Osteocyte (in vitro differentiated cells): ENCODE results near the gene PSMB5. TPM values are rescaled to one million over a fixed set of nuclear protein-coding genes. Genes with fewer than 3 reads are reported as not detected.
A peak's percentile ranks its signal among the peaks of the same experiment; 100 is the strongest.

Experiments
- DNase-seq: peaks from one replicate; pipeline ENCODE4 v3.0.0; 2021; ENCODE audit warnings: mixed read lengths; ENCODE audit not compliant: unreplicated experiment; ENCODE audit errors: extremely low spot score
- H3K27ac Mint-ChIP-seq: one replicate; pipeline ENCODE4 v1.8.0; 2021; ENCODE audit warnings: mild to moderate bottlenecking, mixed read lengths; ENCODE audit not compliant: unreplicated experiment
- H3K27me3 Mint-ChIP-seq: one replicate; pipeline ENCODE4 v1.8.0; 2021; ENCODE audit warnings: mixed read lengths; ENCODE audit not compliant: unreplicated experiment
- H3K36me3 Mint-ChIP-seq: one replicate; pipeline ENCODE4 v1.8.0; 2021; ENCODE audit warnings: mixed read lengths; ENCODE audit not compliant: unreplicated experiment
- H3K4me1 Mint-ChIP-seq: one replicate; pipeline ENCODE4 v1.8.0; 2021; ENCODE audit warnings: mixed read lengths; ENCODE audit not compliant: unreplicated experiment
- H3K4me3 Mint-ChIP-seq: one replicate; pipeline ENCODE4 v1.8.0; 2021; ENCODE audit warnings: mild to moderate bottlenecking, moderate library complexity, mixed read lengths; ENCODE audit not compliant: unreplicated experiment
- H3K9me3 Mint-ChIP-seq: one replicate; pipeline ENCODE4 v1.8.0; 2021; ENCODE audit warnings: mixed read lengths; ENCODE audit not compliant: unreplicated experiment
- CTCF ChIP-seq: fragments of 200-600 bp; sonication (generic); IDR thresholded peaks from 2 replicates; pipeline ENCODE4 v1.5.0; 2021; ENCODE audit warnings: antibody characterized with exemption, mild to moderate bottlenecking, moderate library complexity
- long read RNA-seq: library from polyadenylated mRNA; unstranded; transcript quantifications from one replicate; pipeline ENCODE4 v2.0.0, GENCODE V29; 2021
- total RNA-seq: library from RNA; stranded (reverse); gene quantifications from 2 replicates; pipeline ENCODE4 v1.2.1, GENCODE V29; 2021

Gene PSMB5
- total RNA-seq = 144 and 147 TPM in 2 replicates
- long read RNA-seq, transcript PSMB5-205 (4 exons, 1,117 nt) = minor isoform, 18 of 425 reads
- long read RNA-seq, transcript PSMB5-202 (3 exons, 1,294 nt) = major isoform, 394 of 425 reads
- long read RNA-seq, partial matches to known transcripts = 1 of 425 reads
- long read RNA-seq, other reads (novel, unspliced or antisense) = 7 of 425 reads

GRCh38 chr14:23034498-23035302, at the start of gene PSMB5:
TSS of gene PSMB5 (minus strand) at chr14:23034900. CDS start at chr14:23034881, 19 bp downstream.
- H3K36me3 Mint-ChIP-seq = peaks cover 18% of the 10 kb centered on the region
- no peaks in the 10 kb centered on the region for H3K27me3 Mint-ChIP-seq
- peak within 1 kb of the TSS; percentile 97 for H3K27ac Mint-ChIP-seq
- no peak for TF ChIP-seq CTCF
- H3K9me3 Mint-ChIP-seq = no peaks in the 10 kb centered on the region
- peak within 1 kb of the TSS; percentile 93 for H3K4me3 Mint-ChIP-seq
- peak; percentile 94 for DNase-seq
- H3K4me1 Mint-ChIP-seq = peaks cover 25% of the 10 kb centered on the region

GRCh38 chr14:23080474-23080873, 45.8 kb upstream of the PSMB5 start:
- DNase-seq = no peak
- no peaks in the 10 kb centered on the region for H3K27me3 Mint-ChIP-seq
- no peak for TF ChIP-seq CTCF
- H3K9me3 Mint-ChIP-seq = no peaks in the 10 kb centered on the region
- peak overlapping the region; percentile 86 for H3K27ac Mint-ChIP-seq
- peaks cover 46% of the 10 kb centered on the region for H3K36me3 Mint-ChIP-seq
- no peak overlapping the region for H3K4me3 Mint-ChIP-seq
- H3K4me1 Mint-ChIP-seq = peaks cover 29% of the 10 kb centered on the region

GRCh38 chr14:23079716-23080115, 45.0 kb upstream of the PSMB5 start:
- no peaks in the 10 kb centered on the region for H3K9me3 Mint-ChIP-seq
- TF ChIP-seq CTCF = no peak
- H3K27ac Mint-ChIP-seq = peak overlapping the region; percentile 86
- peaks cover 29% of the 10 kb centered on the region for H3K4me1 Mint-ChIP-seq
- DNase-seq = no peak
- peaks cover 48% of the 10 kb centered on the region for H3K36me3 Mint-ChIP-seq
- H3K4me3 Mint-ChIP-seq = no peak overlapping the region
- no peaks in the 10 kb centered on the region for H3K27me3 Mint-ChIP-seq

- no peak for DNase-seq
- H3K36me3 Mint-ChIP-seq = peaks cover 52% of the 10 kb centered on the region
- H3K27ac Mint-ChIP-seq = peak overlapping the region; percentile 86
- no peaks in the 10 kb centered on the region for H3K9me3 Mint-ChIP-seq
- H3K27me3 Mint-ChIP-seq = no peaks in the 10 kb centered on the region
- H3K4me3 Mint-ChIP-seq = peak overlapping the region; percentile 14
- no peak for TF ChIP-seq CTCF
- H3K4me1 Mint-ChIP-seq = peaks cover 29% of the 10 kb centered on the region
These were observed 44.0 kb upstream of the PSMB5 start for GRCh38 chr14:23078692-23079116.

GRCh38 chr14:23077962-23078361, 43.3 kb upstream of the PSMB5 start:
- Mint-ChIP-seq H3K36me3 (peaks cover 52% of the 10 kb centered on the region), H3K27ac (peak overlapping the region; percentile 86), H3K27me3 (no peaks in the 10 kb centered on the region), H3K4me3 (no peak overlapping the region), H3K4me1 (peaks cover 29% of the 10 kb centered on the region), H3K9me3 (no peaks in the 10 kb centered on the region)
- DNase-seq = no peak
- no peak for TF ChIP-seq CTCF
